Left ventricle myocardium inferior (tissue), 1 donor: ENCODE results near the gene STYK1. TPM values are rescaled to one million over a fixed set of nuclear protein-coding genes. Genes with fewer than 3 reads are reported as not detected.

Experiments
- DNase-seq: peaks from one replicate; pipeline ENCODE4 v3.0.0-alpha.2; 2020
- H3K27ac ChIP-seq: fragments of 200-600 bp; replicated peaks from 2 replicates; pipeline ENCODE4 v1.8.0; 2021
- H3K27me3 ChIP-seq: fragments of 200-600 bp; 2 replicates; pipeline ENCODE4 v1.8.0; 2021; ENCODE audit warnings: low read depth
- H3K36me3 ChIP-seq: fragments of 200-600 bp; 2 replicates; pipeline ENCODE4 v1.8.0; 2021
- H3K4me1 ChIP-seq: fragments of 200-600 bp; 2 replicates; pipeline ENCODE4 v1.8.0; 2021
- H3K4me3 ChIP-seq: fragments of 200-600 bp; 2 replicates; pipeline ENCODE4 v1.8.0; 2021; ENCODE audit warnings: mild to moderate bottlenecking, moderate library complexity
- H3K9me3 ChIP-seq: fragments of 200-600 bp; replicated peaks from 2 replicates; pipeline ENCODE4 v1.8.0; 2021
- intact Hi-C: fragments of 100-400 bp; cut with micrococcal nuclease; formaldehyde crosslinking; loops from one replicate; pipeline ENCODE4 v1.11.0; 2022
- total RNA-seq: library from RNA; stranded (reverse); fragmentation: NEBNext Ultra II Directional; extraction: Animal tissue kit (Norgen Biotek cat#: 25700); gene quantifications from one replicate; pipeline ENCODE4 v1.2.1, GENCODE V29; 2021
- TF ChIP-seq, protein P1 (sequence below): fragments of 200-600 bp; IDR thresholded peaks from 2 replicates; pipeline ENCODE4 v1.8.0; 2021; ENCODE audit warnings: antibody characterized with exemption, mild to moderate bottlenecking, borderline replicate concordance
- donor health status: DM: no; HTN: yes; CAD: no; lungs with severe emphysema.

Gene STYK1
- total RNA-seq, 1 donor from 2014 or later: not detected

DNA sequence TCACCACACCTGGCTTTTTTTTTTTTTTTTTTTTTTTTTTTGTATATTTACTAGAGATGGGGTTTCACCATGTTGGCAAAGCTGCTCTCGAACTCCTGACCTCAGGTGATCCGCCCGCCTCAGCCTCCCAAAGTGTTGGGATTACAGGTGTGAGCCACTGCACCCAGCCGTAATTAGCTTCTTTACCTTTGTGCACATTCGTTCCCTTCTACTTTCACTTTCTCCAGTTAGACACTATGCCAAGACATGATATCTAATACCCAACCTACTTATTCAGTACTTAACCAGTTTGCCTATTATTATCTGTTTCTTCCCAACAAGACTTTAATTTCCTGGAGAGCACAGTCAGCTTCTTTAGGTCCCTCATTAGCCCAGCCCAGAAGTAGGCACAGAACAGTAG lies 5.3 kb downstream of the STYK1 start:
- H3K9me3 ChIP-seq: no peaks in the 10 kb centered on the region
- H3K27me3 ChIP-seq: peaks cover 47% of the 10 kb centered on the region
- no peak overlapping the region for H3K4me3 ChIP-seq
- intact Hi-C loops: no loop called here
- H3K36me3 ChIP-seq: no peaks in the 10 kb centered on the region
- H3K27ac ChIP-seq: no peak overlapping the region
- DNase-seq: no peak
- TF ChIP-seq, protein P1, sequence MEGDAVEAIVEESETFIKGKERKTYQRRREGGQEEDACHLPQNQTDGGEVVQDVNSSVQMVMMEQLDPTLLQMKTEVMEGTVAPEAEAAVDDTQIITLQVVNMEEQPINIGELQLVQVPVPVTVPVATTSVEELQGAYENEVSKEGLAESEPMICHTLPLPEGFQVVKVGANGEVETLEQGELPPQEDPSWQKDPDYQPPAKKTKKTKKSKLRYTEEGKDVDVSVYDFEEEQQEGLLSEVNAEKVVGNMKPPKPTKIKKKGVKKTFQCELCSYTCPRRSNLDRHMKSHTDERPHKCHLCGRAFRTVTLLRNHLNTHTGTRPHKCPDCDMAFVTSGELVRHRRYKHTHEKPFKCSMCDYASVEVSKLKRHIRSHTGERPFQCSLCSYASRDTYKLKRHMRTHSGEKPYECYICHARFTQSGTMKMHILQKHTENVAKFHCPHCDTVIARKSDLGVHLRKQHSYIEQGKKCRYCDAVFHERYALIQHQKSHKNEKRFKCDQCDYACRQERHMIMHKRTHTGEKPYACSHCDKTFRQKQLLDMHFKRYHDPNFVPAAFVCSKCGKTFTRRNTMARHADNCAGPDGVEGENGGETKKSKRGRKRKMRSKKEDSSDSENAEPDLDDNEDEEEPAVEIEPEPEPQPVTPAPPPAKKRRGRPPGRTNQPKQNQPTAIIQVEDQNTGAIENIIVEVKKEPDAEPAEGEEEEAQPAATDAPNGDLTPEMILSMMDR: no peak
- H3K4me1 ChIP-seq: peaks cover 1% of the 10 kb centered on the region

GRCh38 chr12:10667581-10667980 lies 6.3 kb downstream of the STYK1 start:
- Histone ChIP-seq H3K27me3 (peaks cover 44% of the 10 kb centered on the region), H3K27ac (no peak overlapping the region), H3K36me3 (no peaks in the 10 kb centered on the region), H3K9me3 (no peaks in the 10 kb centered on the region), H3K4me1 (no peaks in the 10 kb centered on the region), H3K4me3 (no peak overlapping the region)
- intact Hi-C loops: no loop called here
- no peak for DNase-seq
- TF ChIP-seq, protein P1: no peak

- H3K9me3 ChIP-seq: no peaks in the 10 kb centered on the region
- TF ChIP-seq, protein P1: no peak
- H3K4me3 ChIP-seq: no peak overlapping the region
- H3K27ac ChIP-seq: no peak overlapping the region
- H3K4me1 ChIP-seq: no peaks in the 10 kb centered on the region
- intact Hi-C loops: no loop called here
- no peaks in the 10 kb centered on the region for H3K36me3 ChIP-seq
- peaks cover 18% of the 10 kb centered on the region for H3K27me3 ChIP-seq
- DNase-seq: no peak
These were observed 9.4 kb downstream of the STYK1 start for GRCh38 chr12:10664499-10664898.

DNA sequence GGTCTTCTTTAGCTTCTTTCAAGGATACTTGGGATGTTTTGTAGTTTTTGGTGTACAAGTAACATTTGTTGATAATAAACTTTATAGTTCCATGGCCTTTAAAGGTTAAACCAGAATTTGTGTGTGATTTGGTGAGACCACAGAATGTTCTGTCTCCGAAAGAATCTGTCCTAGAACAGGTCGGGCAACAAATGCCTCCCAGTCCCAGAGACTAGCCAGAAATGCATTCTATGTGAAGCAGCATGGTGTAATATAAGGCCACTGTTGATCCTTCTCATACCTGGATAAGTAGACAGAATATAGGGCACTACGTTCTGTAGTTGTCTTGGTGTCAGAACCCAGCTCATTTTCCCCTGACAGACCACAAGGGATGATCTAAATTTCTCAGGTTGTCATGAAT lies 10.0 kb downstream of the STYK1 start:
- TF ChIP-seq, protein P1: no peak
- Histone ChIP-seq H3K36me3 (no peaks in the 10 kb centered on the region), H3K4me3 (no peak overlapping the region), H3K4me1 (no peaks in the 10 kb centered on the region), H3K27me3 (peaks cover 17% of the 10 kb centered on the region), H3K27ac (no peak overlapping the region), H3K9me3 (no peaks in the 10 kb centered on the region)
- DNase-seq: no peak
- intact Hi-C loops: no loop called here

DNA sequence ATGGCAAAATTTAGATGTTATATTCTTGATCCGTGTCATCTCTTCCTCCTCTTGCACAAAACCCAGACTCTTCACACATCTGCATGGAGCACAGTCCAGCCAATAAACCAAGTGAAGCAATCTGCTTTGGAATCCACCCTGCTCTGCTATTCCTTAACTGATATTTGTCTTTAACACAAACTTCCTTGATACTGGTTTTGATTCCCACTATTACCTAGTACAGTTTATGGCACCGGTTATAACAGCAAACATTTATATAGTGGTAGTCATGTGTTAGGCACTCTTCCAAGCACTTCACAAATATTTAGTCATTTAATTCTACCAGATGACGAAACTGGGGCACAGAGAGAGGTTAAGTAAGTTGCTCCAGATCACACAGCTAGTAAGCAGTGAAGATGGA lies 12.5 kb downstream of the STYK1 start:
- Histone ChIP-seq H3K4me3 (no peak overlapping the region), H3K27ac (no peak overlapping the region), H3K9me3 (peaks cover 11% of the 10 kb centered on the region), H3K4me1 (no peaks in the 10 kb centered on the region), H3K36me3 (no peaks in the 10 kb centered on the region), H3K27me3 (peaks cover 12% of the 10 kb centered on the region)
- intact Hi-C loops: no loop called here
- TF ChIP-seq, protein P1: no peak
- DNase-seq: no peak

GRCh38 chr12:10654003-10654402 lies 19.8 kb downstream of the STYK1 start:
- Histone ChIP-seq H3K27me3 (no peaks in the 10 kb centered on the region), H3K4me3 (no peak overlapping the region), H3K9me3 (peaks cover 11% of the 10 kb centered on the region), H3K36me3 (no peaks in the 10 kb centered on the region), H3K27ac (no peak overlapping the region), H3K4me1 (no peaks in the 10 kb centered on the region)
- DNase-seq: no peak
- intact Hi-C loops: no loop called here
- TF ChIP-seq, protein P1: no peak
